OCI-LY1 (cell line): ENCODE results near the gene TMEM38A.
A peak's percentile ranks its signal among the peaks of the same experiment; 100 is the strongest.

Experiments
- H2AFZ ChIP-seq: fragments of 200-600 bp; sonication (generic), shearing (Covaris generic); 2 replicates; pipeline ENCODE4 v1.6.0; 2014; ENCODE audit warnings: antibody characterized with exemption, mild to moderate bottlenecking, low read length
- H3F3A ChIP-seq: fragments of 200-600 bp; sonication (generic), shearing (Covaris generic); 2 replicates; pipeline ENCODE4 v1.6.0; 2014; ENCODE audit warnings: mild to moderate bottlenecking, antibody characterized with exemption, low read length, moderate library complexity; ENCODE audit not compliant: insufficient read depth
- H3K27ac ChIP-seq: fragments of 200-600 bp; sonication (generic); 2 replicates; pipeline ENCODE4 v1.5.1; 2014; ENCODE audit warnings: low read length, mixed run types, mild to moderate bottlenecking, low read depth; ENCODE audit not compliant: poor library complexity, severe bottlenecking
- H3K27me3 ChIP-seq: fragments of 200-600 bp; sonication (generic); 2 replicates; pipeline ENCODE4 v1.6.0; 2014; ENCODE audit warnings: antibody characterized with exemption, mild to moderate bottlenecking, low read length, moderate library complexity; ENCODE audit not compliant: insufficient read depth
- H3K36me3 ChIP-seq: fragments of 200-600 bp; sonication (generic); 2 replicates; pipeline ENCODE4 v1.6.1; 2014; ENCODE audit warnings: mild to moderate bottlenecking, antibody characterized with exemption, low read length, moderate library complexity, mixed read lengths; ENCODE audit not compliant: insufficient read depth
- H3K4me1 ChIP-seq: fragments of 200-600 bp; sonication (generic); 2 replicates; pipeline ENCODE4 v1.5.1; 2014; ENCODE audit warnings: mild to moderate bottlenecking, low read length, moderate library complexity; ENCODE audit not compliant: insufficient read depth, severe bottlenecking
- H3K4me2 ChIP-seq: fragments of 200-600 bp; sonication (generic), shearing (Covaris generic); 2 replicates; pipeline ENCODE4 v1.6.1; 2014; ENCODE audit warnings: low read length
- H3K4me3 ChIP-seq: fragments of 200-600 bp; sonication (generic); 2 replicates; pipeline ENCODE4 v1.5.1; 2014; ENCODE audit warnings: low read length, low read depth, mild to moderate bottlenecking, mixed read lengths; ENCODE audit not compliant: poor library complexity, severe bottlenecking
- H3K79me2 ChIP-seq: fragments of 200-600 bp; shearing (Covaris generic); 2 replicates; pipeline ENCODE4 v1.6.1; 2016; ENCODE audit warnings: mixed run types, low read length, mixed read lengths; ENCODE audit not compliant: insufficient read depth
- H3K9ac ChIP-seq: fragments of 200-600 bp; sonication (generic), shearing (Covaris generic); 2 replicates; pipeline ENCODE4 v1.6.1; 2014; ENCODE audit warnings: mild to moderate bottlenecking, low read length, mixed read lengths
- H3K9me2 ChIP-seq: fragments of 200-600 bp; sonication (generic), shearing (Covaris generic); 2 replicates; pipeline ENCODE4 v1.6.1; 2014; ENCODE audit warnings: low read depth, mild to moderate bottlenecking, low read length, mixed read lengths
- H3K9me3 ChIP-seq: fragments of 200-600 bp; shearing (Covaris generic); 2 replicates; pipeline ENCODE4 v1.6.1; 2014; ENCODE audit warnings: low read length, mixed read lengths
- H4K20me1 ChIP-seq: fragments of 200-600 bp; sonication (generic), shearing (Covaris generic); 2 replicates; pipeline ENCODE4 v1.6.0; 2016; ENCODE audit warnings: mild to moderate bottlenecking, low read length; ENCODE audit not compliant: insufficient read depth
- EZH2 ChIP-seq: fragments of 200-600 bp; sonication (generic), shearing (Covaris generic); IDR thresholded peaks from 2 replicates; pipeline ENCODE4 v1.8.0; 2017; ENCODE audit warnings: borderline replicate concordance, mixed run types, mild to moderate bottlenecking, antibody characterized with exemption, low read length, moderate library complexity, mixed read lengths
- TF ChIP-seq, protein P1 (sequence below): fragments of 200-600 bp; sonication (generic), shearing (Covaris generic); IDR thresholded peaks from 2 replicates; pipeline ENCODE4 v1.5.1; 2017; ENCODE audit warnings: mild to moderate bottlenecking, antibody characterized with exemption, low read length, moderate library complexity, mixed read lengths

TMEM38A gene

DNA sequence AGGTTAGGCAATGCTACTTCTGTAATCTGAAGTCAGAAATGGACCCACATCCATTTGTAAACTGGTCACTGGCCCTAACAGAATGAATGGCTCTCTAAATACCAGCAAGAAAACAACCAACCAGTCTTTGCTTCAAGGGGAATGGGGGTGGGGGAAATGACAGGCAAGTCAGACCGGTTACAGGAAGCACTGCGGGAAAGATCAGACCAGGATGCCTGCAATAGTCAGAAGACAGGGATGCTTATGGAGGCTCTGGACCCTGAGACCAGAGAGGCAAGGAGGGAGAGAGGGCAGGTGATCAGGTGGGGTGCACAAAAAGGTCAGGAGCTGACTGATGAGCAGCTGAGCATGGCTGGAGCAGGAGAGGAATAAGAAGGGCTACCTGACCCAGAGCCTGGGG, 46.0 kb upstream of the TMEM38A start:
- TF ChIP-seq EZH2: no peak
- no peaks in the 10 kb centered on the region for H3K9me2 ChIP-seq
- no peaks in the 10 kb centered on the region for H4K20me1 ChIP-seq
- no peaks in the 10 kb centered on the region for H3K27me3 ChIP-seq
- no peak overlapping the region for H3K9ac ChIP-seq
- no peaks in the 10 kb centered on the region for H3K9me3 ChIP-seq
- H3K4me1 ChIP-seq: peaks cover 66% of the 10 kb centered on the region
- H3K4me2 ChIP-seq: no peak overlapping the region
- no peaks in the 10 kb centered on the region for H3F3A ChIP-seq
- H3K79me2 ChIP-seq: peaks cover 99% of the 10 kb centered on the region
- H3K27ac ChIP-seq: no peak overlapping the region
- H3K36me3 ChIP-seq: no peaks in the 10 kb centered on the region
- no peak overlapping the region for H3K4me3 ChIP-seq
- no peak overlapping the region for H2AFZ ChIP-seq

DNA sequence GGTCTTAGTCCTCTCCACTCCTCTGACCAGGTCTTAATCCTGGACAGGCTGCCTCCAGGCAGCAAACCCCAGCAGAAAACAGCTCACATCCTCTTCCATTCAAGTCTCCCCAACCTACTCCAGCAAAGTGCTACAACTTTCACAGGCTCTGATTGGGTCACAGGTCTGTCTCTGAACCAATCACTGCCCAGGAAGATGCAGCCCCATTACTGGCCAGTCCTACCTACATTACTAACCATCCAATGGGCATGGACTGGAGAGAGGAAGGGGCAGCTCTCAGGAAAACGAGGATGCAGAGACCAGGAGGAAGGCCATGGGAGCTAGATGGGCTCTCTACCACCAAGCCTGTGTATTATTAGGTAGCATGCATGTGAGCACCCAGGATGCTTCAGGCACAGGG, 45.1 kb upstream of the TMEM38A start:
- Histone ChIP-seq H3K27ac (no peak overlapping the region), H3F3A (no peaks in the 10 kb centered on the region), H2AFZ (no peak overlapping the region), H3K36me3 (no peaks in the 10 kb centered on the region), H3K9me2 (no peaks in the 10 kb centered on the region), H3K4me1 (peaks cover 66% of the 10 kb centered on the region), H3K79me2 (peaks cover 99% of the 10 kb centered on the region), H3K27me3 (no peaks in the 10 kb centered on the region), H4K20me1 (no peaks in the 10 kb centered on the region), H3K4me3 (no peak overlapping the region), H3K9me3 (no peaks in the 10 kb centered on the region), H3K9ac (no peak overlapping the region), H3K4me2 (no peak overlapping the region)
- TF ChIP-seq, protein P1, sequence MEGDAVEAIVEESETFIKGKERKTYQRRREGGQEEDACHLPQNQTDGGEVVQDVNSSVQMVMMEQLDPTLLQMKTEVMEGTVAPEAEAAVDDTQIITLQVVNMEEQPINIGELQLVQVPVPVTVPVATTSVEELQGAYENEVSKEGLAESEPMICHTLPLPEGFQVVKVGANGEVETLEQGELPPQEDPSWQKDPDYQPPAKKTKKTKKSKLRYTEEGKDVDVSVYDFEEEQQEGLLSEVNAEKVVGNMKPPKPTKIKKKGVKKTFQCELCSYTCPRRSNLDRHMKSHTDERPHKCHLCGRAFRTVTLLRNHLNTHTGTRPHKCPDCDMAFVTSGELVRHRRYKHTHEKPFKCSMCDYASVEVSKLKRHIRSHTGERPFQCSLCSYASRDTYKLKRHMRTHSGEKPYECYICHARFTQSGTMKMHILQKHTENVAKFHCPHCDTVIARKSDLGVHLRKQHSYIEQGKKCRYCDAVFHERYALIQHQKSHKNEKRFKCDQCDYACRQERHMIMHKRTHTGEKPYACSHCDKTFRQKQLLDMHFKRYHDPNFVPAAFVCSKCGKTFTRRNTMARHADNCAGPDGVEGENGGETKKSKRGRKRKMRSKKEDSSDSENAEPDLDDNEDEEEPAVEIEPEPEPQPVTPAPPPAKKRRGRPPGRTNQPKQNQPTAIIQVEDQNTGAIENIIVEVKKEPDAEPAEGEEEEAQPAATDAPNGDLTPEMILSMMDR: no peak
- no peak for TF ChIP-seq EZH2

DNA sequence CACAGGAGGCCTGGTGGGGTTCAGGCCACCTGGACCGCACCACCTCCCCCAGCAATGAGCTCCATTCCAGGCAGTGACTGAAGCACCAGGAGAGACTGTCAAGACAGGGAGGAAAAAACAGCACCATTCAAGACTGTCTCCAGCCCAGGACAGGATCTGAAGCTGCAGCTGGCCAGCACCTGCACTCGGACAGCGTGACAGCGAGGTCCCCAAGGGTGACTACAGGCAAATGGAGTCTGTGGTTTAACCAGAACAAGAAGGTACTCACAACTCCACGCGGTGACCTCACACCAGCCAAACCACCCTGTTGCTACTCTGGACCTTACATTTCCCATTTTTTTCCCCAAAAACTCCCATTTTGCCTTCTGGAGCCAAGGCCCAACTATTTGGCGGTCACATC, 42.7 kb upstream of the TMEM38A start:
- H3F3A ChIP-seq: no peaks in the 10 kb centered on the region
- peak overlapping the region; percentile 44; the same call in 1 of the 2 replicates for H3K9ac ChIP-seq
- peaks cover 99% of the 10 kb centered on the region for H3K79me2 ChIP-seq
- H3K4me3 ChIP-seq: peak overlapping the region; percentile 20
- H3K27ac ChIP-seq: peak overlapping the region; percentile 56
- H4K20me1 ChIP-seq: no peaks in the 10 kb centered on the region
- H3K4me2 ChIP-seq: peak overlapping the region; percentile 62
- no peaks in the 10 kb centered on the region for H3K9me2 ChIP-seq
- H3K27me3 ChIP-seq: no peaks in the 10 kb centered on the region
- H3K4me1 ChIP-seq: peaks cover 90% of the 10 kb centered on the region
- no peaks in the 10 kb centered on the region for H3K9me3 ChIP-seq
- peaks cover 8% of the 10 kb centered on the region; the same call in 1 of the 2 replicates for H3K36me3 ChIP-seq
- no peak for TF ChIP-seq EZH2
- TF ChIP-seq, protein P1: no peak
- no peak overlapping the region for H2AFZ ChIP-seq

DNA sequence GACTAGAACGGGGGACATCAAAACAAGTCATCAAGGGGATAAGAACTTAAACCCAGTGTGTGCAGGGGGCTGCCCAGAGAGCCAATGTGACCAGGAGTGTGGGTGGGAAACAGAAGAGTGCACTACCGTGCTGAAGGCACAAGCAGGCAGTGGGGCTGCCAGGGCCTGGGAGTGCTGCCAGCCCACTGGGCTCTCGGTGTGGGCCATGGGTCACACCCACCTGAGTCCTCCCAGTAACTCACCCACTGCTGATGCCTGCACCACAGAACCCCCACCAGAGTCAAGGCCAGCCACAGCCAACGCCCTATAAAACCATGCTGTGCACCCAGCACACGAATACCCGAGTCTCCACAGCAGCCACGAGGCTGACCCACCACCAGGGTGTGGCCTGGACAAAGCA, 41.5 kb upstream of the TMEM38A start:
- Histone ChIP-seq H3K4me2 (peak overlapping the region; percentile 62; the same call in 1 of the 2 replicates), H3K9ac (peak overlapping the region; percentile 6; the same call in 1 of the 2 replicates), H3K4me1 (peaks cover 97% of the 10 kb centered on the region)

More for the DNA sequence above, 41.5 kb upstream of the TMEM38A start:
- Histone ChIP-seq H3K9me3 (no peaks in the 10 kb centered on the region), H2AFZ (no peak overlapping the region), H3K36me3 (peaks cover 17% of the 10 kb centered on the region; the same call in 1 of the 2 replicates), H4K20me1 (no peaks in the 10 kb centered on the region), H3F3A (no peaks in the 10 kb centered on the region), H3K4me3 (peak overlapping the region; percentile 6), H3K27ac (peak overlapping the region; percentile 56), H3K79me2 (peaks cover 99% of the 10 kb centered on the region), H3K27me3 (no peaks in the 10 kb centered on the region), H3K9me2 (no peaks in the 10 kb centered on the region)
- TF ChIP-seq, protein P1: no peak
- TF ChIP-seq EZH2: no peak
